ENCODE measurements around the gene ZBTB7C.

The ZBTB7C gene

DNA sequence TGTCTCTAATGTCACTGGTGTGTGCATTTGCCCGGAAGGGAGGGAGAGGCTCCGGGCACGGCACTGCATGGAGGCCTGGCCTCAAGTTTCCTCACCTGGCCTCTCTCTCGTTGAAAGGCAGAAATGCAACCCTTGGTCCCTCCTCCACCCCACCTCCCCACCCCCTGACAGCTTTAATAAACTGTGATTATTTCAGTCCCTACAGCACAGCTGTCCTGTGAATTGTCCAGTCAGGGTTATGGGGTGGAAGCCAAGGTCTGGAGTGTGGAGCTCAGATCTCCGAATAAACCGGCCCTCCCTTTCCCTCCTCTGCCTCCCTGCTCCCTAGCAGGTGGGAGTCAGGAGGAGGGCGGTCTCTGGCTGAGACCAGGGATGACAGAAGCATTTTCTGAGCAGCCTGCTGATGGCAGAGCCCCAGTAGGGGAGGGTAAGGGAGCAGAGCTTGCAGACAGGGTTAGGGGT lies 279.5 kb downstream of the ZBTB7C start:
- DNase-seq (ENCODE audit: low read depth, low spot score), result no peak
- H3K4me3 ChIP-seq (ENCODE audit: insufficient read length, low read depth), result no peak overlapping the region
- no peaks in the 10 kb centered on the region for H3K36me3 ChIP-seq (ENCODE audit: insufficient read depth, insufficient read length, low read length)
- TF ChIP-seq SUZ12 (IDR thresholded peaks at IDR 0.05; ENCODE audit: extremely low read depth, insufficient read depth, insufficient read length) (no peak), YY1 (IDR thresholded peaks at IDR 0.05; ENCODE audit: insufficient read depth, insufficient read length) (no peak), ZNF274 (IDR thresholded peaks at IDR 0.05; ENCODE audit: low read depth, low read length) (no peak)
- H3K27me3 ChIP-seq (ENCODE audit: insufficient read depth, insufficient read length), result peaks cover 4% of the 10 kb centered on the region
- no peak overlapping the region for H3K9ac ChIP-seq (ENCODE audit: insufficient read length, low read depth)
- peaks cover under 1% of the 10 kb centered on the region for H3K4me1 ChIP-seq (ENCODE audit: insufficient read depth, insufficient read length)
- no peaks in the 10 kb centered on the region for H3K9me3 ChIP-seq (ENCODE audit: insufficient read depth, low read length)

DNA sequence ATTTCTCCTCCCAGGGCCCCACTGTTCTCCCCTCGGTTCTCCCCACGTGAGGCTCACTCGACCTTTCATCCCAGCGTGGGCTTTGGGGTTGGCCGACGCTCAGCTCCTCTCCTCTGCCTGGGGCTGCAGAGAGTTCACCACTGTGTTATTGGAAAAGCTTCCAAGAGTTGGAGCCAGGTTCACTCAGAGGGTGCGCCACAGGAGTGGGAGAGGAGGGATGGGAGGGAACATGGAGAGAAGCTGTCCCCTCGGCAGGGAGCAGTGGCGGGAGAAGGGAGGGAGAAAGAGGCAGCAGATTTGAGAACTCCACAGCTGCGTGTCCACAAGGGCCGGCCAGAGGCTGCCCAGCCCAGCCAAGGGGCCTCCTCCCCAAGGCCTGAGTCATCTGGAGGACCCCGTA lies 281.6 kb downstream of the ZBTB7C start:
- no peaks in the 10 kb centered on the region for H3K27me3 ChIP-seq (ENCODE audit: insufficient read depth, insufficient read length)
- no peak overlapping the region for H3K4me3 ChIP-seq (ENCODE audit: insufficient read length, low read depth)
- no peaks in the 10 kb centered on the region for H3K36me3 ChIP-seq (ENCODE audit: insufficient read depth, insufficient read length, low read length)
- H3K4me1 ChIP-seq (ENCODE audit: insufficient read depth, insufficient read length), result peaks cover 3% of the 10 kb centered on the region
- H3K9me3 ChIP-seq (ENCODE audit: insufficient read depth, low read length), result no peaks in the 10 kb centered on the region
- TF ChIP-seq YY1 (IDR thresholded peaks at IDR 0.05; ENCODE audit: insufficient read depth, insufficient read length) (no peak), SUZ12 (IDR thresholded peaks at IDR 0.05; ENCODE audit: extremely low read depth, insufficient read depth, insufficient read length) (no peak), ZNF274 (IDR thresholded peaks at IDR 0.05; ENCODE audit: low read depth, low read length) (no peak)
- no peak overlapping the region for H3K9ac ChIP-seq (ENCODE audit: insufficient read length, low read depth)
- no peak for DNase-seq (ENCODE audit: low read depth, low spot score)

DNA sequence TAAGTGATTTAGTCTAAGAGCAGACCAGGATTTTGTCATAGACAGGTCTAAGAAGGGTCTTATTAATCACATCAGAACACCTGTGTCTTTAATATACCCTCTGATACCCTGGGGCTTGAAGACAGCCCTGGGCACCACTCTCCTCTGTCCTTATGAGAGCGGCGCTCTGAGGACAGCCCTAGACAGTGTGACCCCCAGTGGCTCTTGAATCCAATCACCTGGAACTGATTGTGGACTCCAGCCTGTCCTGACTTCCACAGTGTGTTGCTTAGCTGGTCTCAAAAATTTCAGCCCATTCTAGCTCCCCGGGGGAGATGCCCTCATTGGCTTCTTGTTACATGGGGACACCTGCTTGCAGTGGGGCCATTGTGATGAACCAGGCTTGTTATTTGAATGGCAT lies 282.9 kb downstream of the ZBTB7C start:
- Histone ChIP-seq H3K27me3 (ENCODE audit: insufficient read depth, insufficient read length) (no peaks in the 10 kb centered on the region), H3K4me3 (ENCODE audit: insufficient read length, low read depth) (no peak overlapping the region), H3K4me1 (ENCODE audit: insufficient read depth, insufficient read length) (peaks cover 3% of the 10 kb centered on the region), H3K9ac (ENCODE audit: insufficient read length, low read depth) (no peak overlapping the region), H3K36me3 (ENCODE audit: insufficient read depth, insufficient read length, low read length) (no peaks in the 10 kb centered on the region), H3K9me3 (ENCODE audit: insufficient read depth, low read length) (no peaks in the 10 kb centered on the region)
- DNase-seq (ENCODE audit: low read depth, low spot score), result no peak
- TF ChIP-seq YY1 (IDR thresholded peaks at IDR 0.05; ENCODE audit: insufficient read depth, insufficient read length) (no peak), SUZ12 (IDR thresholded peaks at IDR 0.05; ENCODE audit: extremely low read depth, insufficient read depth, insufficient read length) (no peak)

DNA sequence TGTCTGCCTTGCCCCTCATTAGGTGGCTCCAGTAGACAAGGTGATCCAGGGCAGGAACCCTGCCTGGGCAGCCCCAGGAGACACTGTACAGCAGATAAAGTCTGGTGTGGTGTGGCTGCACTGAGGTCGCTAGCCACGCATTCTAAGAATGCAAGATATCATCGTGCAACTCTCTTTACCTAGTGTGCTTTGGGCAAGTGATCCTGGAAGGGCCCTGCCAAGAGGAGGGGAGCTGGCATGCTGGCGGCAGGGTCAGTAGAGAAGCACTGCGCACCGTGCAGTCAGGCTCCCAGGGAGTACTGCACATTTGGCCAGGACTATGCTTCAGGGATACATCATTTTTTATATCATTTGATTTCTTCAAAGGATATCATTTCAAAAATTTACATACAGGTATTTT lies 283.5 kb downstream of the ZBTB7C start:
- Histone ChIP-seq H3K4me1 (ENCODE audit: insufficient read depth, insufficient read length) (peaks cover 3% of the 10 kb centered on the region), H3K36me3 (ENCODE audit: insufficient read depth, insufficient read length, low read length) (no peaks in the 10 kb centered on the region), H3K27me3 (ENCODE audit: insufficient read depth, insufficient read length) (no peaks in the 10 kb centered on the region), H3K4me3 (ENCODE audit: insufficient read length, low read depth) (no peak overlapping the region), H3K9ac (ENCODE audit: insufficient read length, low read depth) (no peak overlapping the region), H3K9me3 (ENCODE audit: insufficient read depth, low read length) (no peaks in the 10 kb centered on the region)
- no peak for DNase-seq (ENCODE audit: low read depth, low spot score)
- TF ChIP-seq ZNF274 (IDR thresholded peaks at IDR 0.05; ENCODE audit: low read depth, low read length) (no peak), SUZ12 (IDR thresholded peaks at IDR 0.05; ENCODE audit: extremely low read depth, insufficient read depth, insufficient read length) (no peak)

DNA sequence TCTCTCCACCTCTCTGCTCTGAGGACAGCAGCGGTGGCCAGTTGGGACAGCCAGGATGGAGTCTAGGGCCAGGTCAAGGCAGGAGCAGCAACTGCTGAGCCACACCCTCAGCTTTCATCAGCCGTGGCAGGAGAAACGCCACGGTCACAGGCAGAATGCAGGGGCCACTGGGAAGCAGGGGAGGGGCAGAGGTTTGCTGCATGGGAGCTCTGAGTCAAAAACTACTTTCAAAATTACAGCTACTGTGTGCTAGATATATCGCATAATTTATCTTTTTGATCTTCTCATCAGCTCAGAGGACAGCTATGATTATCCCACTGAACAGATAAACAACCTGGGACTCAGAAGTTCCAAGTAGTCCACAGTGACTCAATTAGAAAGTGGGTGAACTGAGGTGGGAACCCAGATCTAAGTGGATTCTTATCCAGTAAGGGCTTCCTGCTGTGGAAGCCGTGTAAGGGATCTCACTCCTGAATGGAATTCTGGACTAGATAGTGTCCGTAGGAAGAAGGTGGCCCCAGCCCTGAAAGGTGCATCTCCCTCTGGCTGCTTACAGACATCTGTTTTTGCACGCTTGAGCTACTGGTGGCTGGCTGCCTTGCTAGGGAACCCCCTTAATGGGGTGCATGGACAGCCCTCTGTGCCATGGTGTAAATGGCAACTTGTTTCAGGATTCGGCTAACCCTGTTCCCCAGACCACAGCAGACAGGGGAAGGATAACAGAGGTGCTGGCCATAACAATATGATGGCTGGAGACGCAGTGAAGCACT lies 284.1 kb downstream of the ZBTB7C start:
- TF ChIP-seq SUZ12 (IDR thresholded peaks at IDR 0.05; ENCODE audit: extremely low read depth, insufficient read depth, insufficient read length) (no peak), ZNF274 (IDR thresholded peaks at IDR 0.05; ENCODE audit: low read depth, low read length) (no peak), YY1 (IDR thresholded peaks at IDR 0.05; ENCODE audit: insufficient read depth, insufficient read length) (no peak)

DNA sequence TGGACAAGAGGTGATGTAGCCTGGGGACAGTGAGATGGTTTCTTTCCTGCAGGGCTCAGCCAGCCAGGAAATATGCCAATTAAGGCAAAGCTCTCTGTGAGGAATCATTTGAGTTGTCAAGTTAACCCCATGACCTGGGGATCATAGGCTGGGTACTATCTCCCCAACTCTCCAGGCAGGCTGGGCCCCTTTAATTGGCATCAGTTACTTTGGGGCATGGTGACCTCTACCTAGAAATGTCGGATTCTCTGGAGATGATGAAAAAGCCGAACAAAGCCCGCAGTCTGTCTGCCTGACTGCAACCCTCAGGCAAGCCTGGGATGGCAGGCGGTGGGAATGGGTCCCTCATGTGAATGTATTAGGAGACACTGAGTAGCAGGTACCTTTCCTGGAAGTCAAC lies 285.2 kb downstream of the ZBTB7C start:
- TF ChIP-seq YY1 (IDR thresholded peaks at IDR 0.05; ENCODE audit: insufficient read depth, insufficient read length), result no peak
- no peak for TF ChIP-seq SUZ12 (IDR thresholded peaks at IDR 0.05; ENCODE audit: extremely low read depth, insufficient read depth, insufficient read length)
- no peak for TF ChIP-seq ZNF274 (IDR thresholded peaks at IDR 0.05; ENCODE audit: low read depth, low read length)
- Histone ChIP-seq H3K27me3 (ENCODE audit: insufficient read depth, insufficient read length) (no peaks in the 10 kb centered on the region), H3K4me1 (ENCODE audit: insufficient read depth, insufficient read length) (peaks cover 3% of the 10 kb centered on the region), H3K4me3 (ENCODE audit: insufficient read length, low read depth) (no peak overlapping the region), H3K9me3 (ENCODE audit: insufficient read depth, low read length) (no peaks in the 10 kb centered on the region), H3K36me3 (ENCODE audit: insufficient read depth, insufficient read length, low read length) (no peaks in the 10 kb centered on the region), H3K9ac (ENCODE audit: insufficient read length, low read depth) (no peak overlapping the region)
- no peak for DNase-seq (ENCODE audit: low read depth, low spot score)

More for the DNA sequence above, 284.1 kb downstream of the ZBTB7C start:
- Histone ChIP-seq H3K4me1 (ENCODE audit: insufficient read depth, insufficient read length) (peaks cover 3% of the 10 kb centered on the region), H3K36me3 (ENCODE audit: insufficient read depth, insufficient read length, low read length) (no peaks in the 10 kb centered on the region), H3K9me3 (ENCODE audit: insufficient read depth, low read length) (no peaks in the 10 kb centered on the region), H3K27me3 (ENCODE audit: insufficient read depth, insufficient read length) (no peaks in the 10 kb centered on the region), H3K9ac (ENCODE audit: insufficient read length, low read depth) (no peak overlapping the region), H3K4me3 (ENCODE audit: insufficient read length, low read depth) (no peak overlapping the region)
- DNase-seq (ENCODE audit: low read depth, low spot score), result no peak

DNA sequence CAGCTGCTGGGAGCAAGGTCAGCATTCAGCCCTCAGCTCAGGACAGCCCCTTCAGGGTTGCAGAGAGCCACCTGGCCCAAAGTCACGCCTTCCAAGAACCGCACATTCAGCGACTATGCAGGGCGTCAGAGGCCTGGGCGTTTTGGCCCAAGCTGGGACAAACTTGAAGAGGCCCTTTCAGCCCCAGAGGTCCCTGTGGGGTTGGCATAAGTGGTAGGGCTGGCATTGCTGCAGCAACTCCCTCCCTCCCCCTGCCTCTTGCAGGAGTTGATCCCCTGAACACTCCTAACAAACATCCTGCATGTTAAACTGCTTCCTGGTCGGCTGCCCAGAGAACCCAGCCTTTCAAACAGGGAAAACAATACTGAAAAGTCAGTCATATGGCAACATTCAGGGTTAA lies 285.9 kb downstream of the ZBTB7C start:
- H3K9ac ChIP-seq (ENCODE audit: insufficient read length, low read depth), result no peak overlapping the region
- DNase-seq (ENCODE audit: low read depth, low spot score), result no peak
- peaks cover 3% of the 10 kb centered on the region for H3K4me1 ChIP-seq (ENCODE audit: insufficient read depth, insufficient read length)
- TF ChIP-seq SUZ12 (IDR thresholded peaks at IDR 0.05; ENCODE audit: extremely low read depth, insufficient read depth, insufficient read length), result no peak
- no peak for TF ChIP-seq ZNF274 (IDR thresholded peaks at IDR 0.05; ENCODE audit: low read depth, low read length)
- TF ChIP-seq YY1 (IDR thresholded peaks at IDR 0.05; ENCODE audit: insufficient read depth, insufficient read length), result no peak
- no peaks in the 10 kb centered on the region for H3K9me3 ChIP-seq (ENCODE audit: insufficient read depth, low read length)
- H3K27me3 ChIP-seq (ENCODE audit: insufficient read depth, insufficient read length), result no peaks in the 10 kb centered on the region
- no peaks in the 10 kb centered on the region for H3K36me3 ChIP-seq (ENCODE audit: insufficient read depth, insufficient read length, low read length)
- no peak overlapping the region for H3K4me3 ChIP-seq (ENCODE audit: insufficient read length, low read depth)

All from NT2/D1 (cell line).